Osteocyte (in vitro differentiated cells): ENCODE measurements around the gene SLC25A39. TPM values are rescaled to one million over a fixed set of nuclear protein-coding genes. Genes with fewer than 3 reads are reported as not detected.

Experiments used
- DNase-seq: peaks from one replicate; pipeline ENCODE4 v3.0.0; 2021; ENCODE audit warnings: mixed read lengths; ENCODE audit not compliant: unreplicated experiment; ENCODE audit errors: extremely low spot score
- H3K27ac Mint-ChIP-seq: one replicate; pipeline ENCODE4 v1.8.0; 2021; ENCODE audit warnings: mild to moderate bottlenecking, mixed read lengths; ENCODE audit not compliant: unreplicated experiment
- H3K27me3 Mint-ChIP-seq: one replicate; pipeline ENCODE4 v1.8.0; 2021; ENCODE audit warnings: mixed read lengths; ENCODE audit not compliant: unreplicated experiment
- H3K36me3 Mint-ChIP-seq: one replicate; pipeline ENCODE4 v1.8.0; 2021; ENCODE audit warnings: mixed read lengths; ENCODE audit not compliant: unreplicated experiment
- H3K4me1 Mint-ChIP-seq: one replicate; pipeline ENCODE4 v1.8.0; 2021; ENCODE audit warnings: mixed read lengths; ENCODE audit not compliant: unreplicated experiment
- H3K4me3 Mint-ChIP-seq: one replicate; pipeline ENCODE4 v1.8.0; 2021; ENCODE audit warnings: mild to moderate bottlenecking, moderate library complexity, mixed read lengths; ENCODE audit not compliant: unreplicated experiment
- H3K9me3 Mint-ChIP-seq: one replicate; pipeline ENCODE4 v1.8.0; 2021; ENCODE audit warnings: mixed read lengths; ENCODE audit not compliant: unreplicated experiment
- total RNA-seq: library from RNA; stranded (reverse); gene quantifications from 2 replicates; pipeline ENCODE4 v1.2.1, GENCODE V29; 2021
- TF ChIP-seq, protein P1 (sequence below): fragments of 200-600 bp; sonication (generic); IDR thresholded peaks from 2 replicates; pipeline ENCODE4 v1.5.0; 2021; ENCODE audit warnings: antibody characterized with exemption, mild to moderate bottlenecking, moderate library complexity

Gene SLC25A39
- total RNA-seq, 1 donor from 2014 or later: 122 TPM

GRCh38 chr17:44279666-44280391 is 44.8 kb downstream of the SLC25A39 start:
- H3K36me3 Mint-ChIP-seq: no peaks in the 10 kb centered on the region
- no peaks in the 10 kb centered on the region for H3K9me3 Mint-ChIP-seq
- H3K27me3 Mint-ChIP-seq: peaks cover 10% of the 10 kb centered on the region
- TF ChIP-seq, protein P1, sequence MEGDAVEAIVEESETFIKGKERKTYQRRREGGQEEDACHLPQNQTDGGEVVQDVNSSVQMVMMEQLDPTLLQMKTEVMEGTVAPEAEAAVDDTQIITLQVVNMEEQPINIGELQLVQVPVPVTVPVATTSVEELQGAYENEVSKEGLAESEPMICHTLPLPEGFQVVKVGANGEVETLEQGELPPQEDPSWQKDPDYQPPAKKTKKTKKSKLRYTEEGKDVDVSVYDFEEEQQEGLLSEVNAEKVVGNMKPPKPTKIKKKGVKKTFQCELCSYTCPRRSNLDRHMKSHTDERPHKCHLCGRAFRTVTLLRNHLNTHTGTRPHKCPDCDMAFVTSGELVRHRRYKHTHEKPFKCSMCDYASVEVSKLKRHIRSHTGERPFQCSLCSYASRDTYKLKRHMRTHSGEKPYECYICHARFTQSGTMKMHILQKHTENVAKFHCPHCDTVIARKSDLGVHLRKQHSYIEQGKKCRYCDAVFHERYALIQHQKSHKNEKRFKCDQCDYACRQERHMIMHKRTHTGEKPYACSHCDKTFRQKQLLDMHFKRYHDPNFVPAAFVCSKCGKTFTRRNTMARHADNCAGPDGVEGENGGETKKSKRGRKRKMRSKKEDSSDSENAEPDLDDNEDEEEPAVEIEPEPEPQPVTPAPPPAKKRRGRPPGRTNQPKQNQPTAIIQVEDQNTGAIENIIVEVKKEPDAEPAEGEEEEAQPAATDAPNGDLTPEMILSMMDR: no peak
- peak overlapping the region; percentile 48 for H3K27ac Mint-ChIP-seq
- no peak for DNase-seq
- H3K4me1 Mint-ChIP-seq: peaks cover 11% of the 10 kb centered on the region
- H3K4me3 Mint-ChIP-seq: no peak overlapping the region

DNA sequence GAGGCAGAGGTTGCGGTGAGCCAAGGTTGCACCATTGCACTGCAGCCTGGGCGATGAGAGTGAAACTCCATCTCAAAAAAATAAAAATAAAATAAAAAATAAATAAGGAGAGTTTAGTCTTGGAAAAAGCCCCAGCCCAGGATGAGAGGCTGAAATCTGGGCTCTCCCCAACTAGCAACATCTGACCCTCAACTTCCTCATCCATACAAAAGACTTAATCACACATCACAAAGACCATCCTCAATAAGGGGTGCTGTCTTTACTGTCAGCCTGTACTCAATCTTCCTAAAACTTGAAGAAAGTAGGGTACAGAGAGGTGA is 45.3 kb downstream of the SLC25A39 start:
- no peak for DNase-seq
- H3K4me3 Mint-ChIP-seq: no peak overlapping the region
- peaks cover 12% of the 10 kb centered on the region for H3K27me3 Mint-ChIP-seq
- H3K9me3 Mint-ChIP-seq: no peaks in the 10 kb centered on the region
- TF ChIP-seq, protein P1: no peak
- peak overlapping the region; percentile 48 for H3K27ac Mint-ChIP-seq
- H3K4me1 Mint-ChIP-seq: peaks cover 11% of the 10 kb centered on the region
- no peaks in the 10 kb centered on the region for H3K36me3 Mint-ChIP-seq

GRCh38 chr17:44277976-44278375 is 46.6 kb downstream of the SLC25A39 start:
- peaks cover 11% of the 10 kb centered on the region for H3K4me1 Mint-ChIP-seq
- no peak for DNase-seq

DNA sequence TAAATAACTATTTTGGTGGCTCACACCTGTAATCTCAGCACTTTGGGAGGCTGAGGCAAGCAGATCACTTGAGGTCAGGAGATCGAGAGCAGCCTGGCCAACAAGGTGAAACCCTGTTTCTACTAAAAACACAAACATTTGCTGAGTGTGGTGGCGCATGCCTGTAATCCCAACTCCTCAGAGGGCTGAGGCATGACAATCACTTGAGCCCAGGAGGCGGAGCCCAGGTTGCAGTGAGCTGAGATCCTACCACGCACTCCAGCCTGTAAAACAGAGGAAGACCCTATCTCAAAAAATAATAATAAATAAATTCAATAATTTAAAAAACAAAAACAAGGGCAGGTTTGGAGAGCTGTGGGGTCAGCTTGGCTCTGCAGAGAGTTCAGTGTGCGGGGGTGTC is 51.0 kb downstream of the SLC25A39 start:
- H3K36me3 Mint-ChIP-seq: no peaks in the 10 kb centered on the region
- no peak overlapping the region for H3K4me3 Mint-ChIP-seq
- no peaks in the 10 kb centered on the region for H3K9me3 Mint-ChIP-seq
- H3K4me1 Mint-ChIP-seq: no peaks in the 10 kb centered on the region
- H3K27ac Mint-ChIP-seq: no peak overlapping the region
- H3K27me3 Mint-ChIP-seq: peaks cover 22% of the 10 kb centered on the region
- TF ChIP-seq, protein P1: no peak
- no peak for DNase-seq

More at GRCh38 chr17:44277976-44278375, 46.6 kb downstream of the SLC25A39 start:
- Mint-ChIP-seq H3K9me3 (no peaks in the 10 kb centered on the region), H3K4me3 (no peak overlapping the region), H3K27ac (no peak overlapping the region), H3K36me3 (no peaks in the 10 kb centered on the region), H3K27me3 (peaks cover 16% of the 10 kb centered on the region)
- TF ChIP-seq, protein P1: no peak

GRCh38 chr17:44272954-44273353 is 51.7 kb downstream of the SLC25A39 start:
- TF ChIP-seq, protein P1: no peak
- H3K4me3 Mint-ChIP-seq: no peak overlapping the region
- H3K36me3 Mint-ChIP-seq: no peaks in the 10 kb centered on the region

More at GRCh38 chr17:44272954-44273353, 51.7 kb downstream of the SLC25A39 start:
- Mint-ChIP-seq H3K27me3 (peaks cover 24% of the 10 kb centered on the region), H3K27ac (no peak overlapping the region), H3K4me1 (no peaks in the 10 kb centered on the region), H3K9me3 (no peaks in the 10 kb centered on the region)
- no peak for DNase-seq
